HepG2 (cell line): ENCODE data around the gene COMMD7. TPM values are rescaled to one million over a fixed set of nuclear protein-coding genes. Genes with fewer than 3 reads are reported as not detected.
A peak's percentile ranks its signal among the peaks of the same experiment; 100 is the strongest.

Experiments used
- AKAP8 ChIP-seq: sonication (generic); formaldehyde crosslinking; IDR thresholded peaks from 2 replicates; pipeline ENCODE4 v1.5.1; 2020; ENCODE audit warnings: mild to moderate bottlenecking, missing genetic modification reagents
- ARID3A ChIP-seq: IDR thresholded peaks from 2 replicates; pipeline ENCODE4 v1.6.1; 2012; ENCODE audit warnings: low read depth, low read length, improper control_type of control experiment
- GABPB1 ChIP-seq: IDR thresholded peaks from 2 replicates; pipeline ENCODE4 v1.6.1; 2016; ENCODE audit warnings: mild to moderate bottlenecking, missing genetic modification reagents, moderate library complexity, missing compliant biosample characterization
- GATA4 ChIP-seq: sonication (generic); IDR thresholded peaks from 2 replicates; pipeline ENCODE4 v1.6.1; 2016; ENCODE audit warnings: antibody characterized with exemption, low read depth, borderline replicate concordance
- KDM5B ChIP-seq: sonication (generic); formaldehyde crosslinking; IDR thresholded peaks from 2 replicates; pipeline ENCODE4 v1.4.0; 2020; ENCODE audit warnings: missing genetic modification reagents, mild to moderate bottlenecking, borderline replicate concordance
- MTERF4 ChIP-seq: sonication (generic); formaldehyde crosslinking; IDR thresholded peaks from 2 replicates; pipeline ENCODE4 v1.8.0; 2023; ENCODE audit warnings: mild to moderate bottlenecking, missing genetic modification reagents
- NFE2L1 ChIP-seq: sonication (generic); formaldehyde crosslinking; IDR thresholded peaks from 2 replicates; pipeline ENCODE4 v1.4.0; 2020; ENCODE audit warnings: missing genetic modification reagents, mild to moderate bottlenecking, borderline replicate concordance
- NR2F1 ChIP-seq, 2 experiments: fragments of 450-650 bp in 1 of 2; formaldehyde crosslinking in 1 of 2; IDR thresholded peaks; 2 replicates each; pipeline versions ENCODE4 v1.5.0 to v1.6.1; 2016 to 2020; ENCODE audit warnings: mild to moderate bottlenecking in 1 of 2, missing compliant biosample characterization in 1 of 2, missing genetic modification reagents in 1 of 2, moderate library complexity in 1 of 2
- PITX1 ChIP-seq: sonication (generic); formaldehyde crosslinking; IDR thresholded peaks from 2 replicates; pipeline ENCODE4 v1.5.1; 2020; ENCODE audit warnings: mild to moderate bottlenecking, missing genetic modification reagents
- RBFOX2 ChIP-seq: fragments of 200-400 bp; formaldehyde crosslinking; IDR thresholded peaks from 2 replicates; pipeline ENCODE4 v1.6.1; 2017; ENCODE audit warnings: low read depth, mild to moderate bottlenecking, low read length
- RNF2 ChIP-seq: fragments of 450-650 bp; conservative IDR thresholded peaks from 2 replicates; pipeline ENCODE4 v1.6.1; 2016; ENCODE audit warnings: low read depth
- SRY ChIP-seq: sonication (generic); formaldehyde crosslinking; IDR thresholded peaks from 2 replicates; pipeline ENCODE4 v1.8.0; 2022; ENCODE audit warnings: mild to moderate bottlenecking, missing genetic modification reagents
- TARDBP ChIP-seq: sonication (generic); formaldehyde crosslinking; IDR thresholded peaks from 2 replicates; pipeline ENCODE4 v1.8.0; 2022; ENCODE audit warnings: mild to moderate bottlenecking, missing genetic modification reagents
- TMF1 ChIP-seq: sonication (generic); formaldehyde crosslinking; IDR thresholded peaks from 2 replicates; pipeline ENCODE4 v1.8.1; 2022; ENCODE audit warnings: low read depth, missing genetic modification reagents
- ZBTB7A ChIP-seq: sonication (generic); formaldehyde crosslinking; IDR thresholded peaks from 2 replicates; pipeline ENCODE4 v1.8.0; 2022; ENCODE audit warnings: mild to moderate bottlenecking, missing genetic modification reagents
- ZC3H13 ChIP-seq: sonication (generic); formaldehyde crosslinking; IDR thresholded peaks from 2 replicates; pipeline ENCODE4 v1.8.1; 2023; ENCODE audit warnings: mild to moderate bottlenecking, missing genetic modification reagents, moderate library complexity
- ZFX ChIP-seq: sonication (generic); formaldehyde crosslinking; IDR thresholded peaks from 2 replicates; pipeline ENCODE4 v1.4.0; 2020; ENCODE audit warnings: mild to moderate bottlenecking, low read depth, missing genetic modification reagents, moderate library complexity
- ZKSCAN8 ChIP-seq: IDR thresholded peaks from 2 replicates; pipeline ENCODE4 v1.6.1; 2016; ENCODE audit warnings: borderline replicate concordance, missing genetic modification reagents, missing compliant biosample characterization
- ZNF234 ChIP-seq: sonication (generic); formaldehyde crosslinking; conservative IDR thresholded peaks from 2 replicates; pipeline ENCODE4 v1.5.1; 2020; ENCODE audit warnings: mild to moderate bottlenecking, missing genetic modification reagents
- ZNF430 ChIP-seq: sonication (generic); formaldehyde crosslinking; IDR thresholded peaks from 2 replicates; pipeline ENCODE4 v1.9.0; 2021; ENCODE audit warnings: mild to moderate bottlenecking, missing genetic modification reagents
- ZNF589 ChIP-seq: sonication (generic); formaldehyde crosslinking; conservative IDR thresholded peaks from 2 replicates; pipeline ENCODE4 v1.8.0; 2022; ENCODE audit warnings: mild to moderate bottlenecking, moderate library complexity, missing genetic modification reagents
- ZNF749 ChIP-seq: sonication (generic); formaldehyde crosslinking; IDR thresholded peaks from 2 replicates; pipeline ENCODE4 v1.8.0; 2022; ENCODE audit warnings: mild to moderate bottlenecking, missing genetic modification reagents, moderate library complexity, borderline replicate concordance
- ZNF841 ChIP-seq: sonication (generic); formaldehyde crosslinking; IDR thresholded peaks from 2 replicates; pipeline ENCODE4 v1.8.1; 2023; ENCODE audit warnings: missing genetic modification reagents, borderline replicate concordance
- ZNF891 ChIP-seq: sonication (generic); formaldehyde crosslinking; IDR thresholded peaks from 2 replicates; pipeline ENCODE4 v1.5.0; 2020; ENCODE audit warnings: mild to moderate bottlenecking, missing genetic modification reagents
- polyA plus RNA-seq, 8 experiments: library from polyadenylated mRNA; depleted of rRNA in 3 of 8; stranded (reverse) in 7 of 8; unstranded in 1 of 8; fragments of >200 nt; fragmentation: Illumina TruSeq in 4 of 8; extraction: Trizol in 4 of 8; gene quantifications; 2 replicates each; pipeline versions ENCODE4 v1.2.1 to v1.2.3, GENCODE V29; 2011 to 2016; ENCODE audit warnings: low read depth in 4 of 8, missing spikeins in 1 of 8, mixed read lengths in 1 of 8; ENCODE audit not compliant: insufficient read depth in 1 of 8
- total RNA-seq, 5 experiments: library from RNA; depleted of rRNA; stranded (reverse); fragments of >200 nt; fragmentation: Illumina TruSeq; extraction: Trizol; gene quantifications; 2 replicates each; pipeline ENCODE4 v1.2.3, GENCODE V29; 2016; ENCODE audit warnings: low read depth in 1 of 5
- TF ChIP-seq, protein P1 (sequence below): sonication (generic); formaldehyde crosslinking; IDR thresholded peaks from 2 replicates; pipeline ENCODE4 v1.8.1; 2023; ENCODE audit warnings: mild to moderate bottlenecking, inconsistent platforms, moderate library complexity, missing genetic modification reagents, borderline replicate concordance

Gene COMMD7
- total and polyA plus RNA-seq, 2 of the 13 experiments (the other 11 are each of a cell fraction or from before 2014, with no cell fraction given), result 42.1 to 53.3 TPM

DNA sequence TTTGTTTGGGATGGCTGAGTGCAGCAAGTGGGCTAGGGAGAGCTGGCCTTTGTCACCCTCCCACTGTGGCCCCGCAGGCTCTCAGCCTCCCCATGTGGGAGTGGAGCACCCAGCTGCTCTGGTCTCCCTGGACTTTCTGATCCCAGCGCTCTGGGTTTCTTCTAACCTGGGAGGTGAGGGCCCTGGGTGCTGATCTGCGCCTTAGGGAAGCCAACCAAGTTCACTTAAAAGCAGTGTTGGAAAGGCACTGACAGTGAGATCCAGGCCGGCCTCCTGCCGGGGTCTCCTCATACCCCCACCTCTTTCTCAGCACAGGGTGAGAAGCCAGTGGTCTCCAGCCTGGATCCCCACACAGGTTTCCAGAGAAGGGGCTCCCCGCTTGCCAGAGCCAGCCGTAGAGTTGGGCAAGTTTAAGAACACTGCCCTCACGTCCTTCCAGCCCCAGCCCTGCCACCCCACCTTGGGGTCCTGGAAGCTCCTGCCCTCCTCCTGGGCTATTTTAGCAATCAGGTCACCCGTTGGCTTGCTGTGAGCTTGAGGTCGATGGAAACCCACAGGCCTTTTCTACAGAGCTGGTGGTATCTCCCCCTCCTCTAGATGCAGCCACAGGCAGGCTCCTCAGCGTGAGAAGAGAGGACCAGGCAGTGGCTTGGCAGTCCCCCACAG is 79.1 kb downstream of the COMMD7 start (continued):
- 0 out of 2 replicates have a peak, but pooled peaks have one; percentile 25 for TF ChIP-seq AKAP8 (CRISPR knock-in tag)
- TF ChIP-seq TARDBP (CRISPR knock-in tag), result 0 out of 2 replicates have a peak, but pooled peaks have one; percentile 27
- 0 out of 2 replicates have a peak, but pooled peaks have one; percentile 6 for TF ChIP-seq ZNF749 (CRISPR knock-in tag)
- TF ChIP-seq NR2F1 (CRISPR knock-in tag; IDR thresholded peaks at IDR 0.05), result peak in 1 of 2 experiments; percentile 2; a peak in 1 of 4 replicates
- TF ChIP-seq ZFX, result peak; percentile 8; the same call in 1 of the 2 replicates
- TF ChIP-seq PITX1 (CRISPR knock-in tag), result no peak
- 0 out of 2 replicates have a peak, but pooled peaks have one; percentile 18 for TF ChIP-seq RNF2
- TF ChIP-seq ARID3A, result no peak
- TF ChIP-seq ZBTB7A (CRISPR knock-in tag), result peak; percentile 13; the same call in 1 of the 2 replicates
- TF ChIP-seq GATA4, result peak; percentile 9; the same call in 1 of the 2 replicates
- no peak for TF ChIP-seq GABPB1 (CRISPR knock-in tag)
- no peak for TF ChIP-seq ZC3H13 (CRISPR knock-in tag)
- peak; percentile 65; the same call in 1 of the 2 replicates for TF ChIP-seq ZNF430 (CRISPR knock-in tag)
- no peak for TF ChIP-seq SRY (CRISPR knock-in tag)
- no peak for TF ChIP-seq RBFOX2
- TF ChIP-seq MTERF4, result 0 out of 2 replicates have a peak, but pooled peaks have one; percentile 29
- TF ChIP-seq, protein P1, sequence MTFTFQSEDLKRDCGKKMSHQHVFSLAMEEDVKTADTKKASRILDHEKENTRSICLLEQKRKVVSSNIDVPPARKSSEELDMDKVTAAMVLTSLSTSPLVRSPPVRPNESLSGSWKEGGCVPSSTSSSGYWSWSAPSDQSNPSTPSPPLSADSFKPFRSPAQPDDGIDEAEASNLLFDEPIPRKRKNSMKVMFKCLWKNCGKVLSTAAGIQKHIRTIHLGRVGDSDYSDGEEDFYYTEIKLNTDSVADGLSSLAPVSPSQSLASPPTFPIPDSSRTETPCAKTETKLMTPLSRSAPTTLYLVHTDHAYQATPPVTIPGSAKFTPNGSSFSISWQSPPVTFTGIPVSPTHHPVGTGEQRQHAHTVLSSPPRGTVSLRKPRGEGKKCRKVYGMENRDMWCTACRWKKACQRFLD (CRISPR knock-in tag), result no peak
- TF ChIP-seq NFE2L1, result peak; percentile 21; the same call in 1 of the 2 replicates
- no peak for TF ChIP-seq ZNF589 (CRISPR knock-in tag)
- TF ChIP-seq TMF1 (CRISPR knock-in tag), result 0 out of 2 replicates have a peak, but pooled peaks have one; percentile 32
- 0 out of 2 replicates have a peak, but pooled peaks have one; percentile 62 for TF ChIP-seq ZNF234
- no peak for TF ChIP-seq ZNF841 (CRISPR knock-in tag)
- 0 out of 2 replicates have a peak, but pooled peaks have one; percentile 2 for TF ChIP-seq ZKSCAN8 (CRISPR knock-in tag)
- peak; percentile 17; the same call in 1 of the 2 replicates for TF ChIP-seq KDM5B
- TF ChIP-seq ZNF891 (CRISPR knock-in tag), result no peak
